ENCODE results near the gene PRSS50.
A peak's percentile ranks its signal among the peaks of the same experiment; 100 is the strongest.

Gene PRSS50

GRCh38 chr3:46674031-46674845 is 43.4 kb downstream of the PRSS50 start:
- TF ChIP-seq CTCF (IDR thresholded peaks at IDR 0.05; ENCODE audit: control insufficient read depth, extremely low read depth, insufficient read depth), result peak; percentile 7; the same call in 1 of the 2 replicates
- no peak overlapping the region for H3K4me3 ChIP-seq (ENCODE audit: low read depth, low read length)
- no peak for DNase-seq (ENCODE audit: low read depth)

GRCh38 chr3:46673151-46674030 is 44.3 kb downstream of the PRSS50 start:
- DNase-seq (ENCODE audit: low read depth), result no peak
- H3K4me3 ChIP-seq (ENCODE audit: low read depth, low read length), result no peak overlapping the region
- no peak for TF ChIP-seq CTCF (IDR thresholded peaks at IDR 0.05; ENCODE audit: control insufficient read depth, extremely low read depth, insufficient read depth)

GRCh38 chr3:46672349-46672695 is 45.3 kb downstream of the PRSS50 start:
- DNase-seq (ENCODE audit: low read depth), result no peak
- no peak for TF ChIP-seq CTCF (IDR thresholded peaks at IDR 0.05; ENCODE audit: control insufficient read depth, extremely low read depth, insufficient read depth)

GRCh38 chr3:46671541-46672348 is 45.9 kb downstream of the PRSS50 start:
- TF ChIP-seq CTCF (IDR thresholded peaks at IDR 0.05; ENCODE audit: control insufficient read depth, extremely low read depth, insufficient read depth), result no peak
- no peak overlapping the region for H3K4me3 ChIP-seq (ENCODE audit: low read depth, low read length)
- no peak for DNase-seq (ENCODE audit: low read depth)

More at GRCh38 chr3:46672349-46672695, 45.3 kb downstream of the PRSS50 start:
- H3K4me3 ChIP-seq (ENCODE audit: low read depth, low read length), result no peak overlapping the region

GRCh38 chr3:46670891-46671427 is 46.7 kb downstream of the PRSS50 start:
- no peak for DNase-seq (ENCODE audit: low read depth)
- TF ChIP-seq CTCF (IDR thresholded peaks at IDR 0.05; ENCODE audit: control insufficient read depth, extremely low read depth, insufficient read depth), result no peak
- H3K4me3 ChIP-seq (ENCODE audit: low read depth, low read length), result no peak overlapping the region
